ENCODE data around the gene ZBTB44.
"Not testable (repeated sequence)": the region's sequence is repeated elsewhere in the genome, so short reads cannot be mapped to it uniquely, and the experiment has no call there.

ZBTB44 gene

GRCh38 chr11:130246738-130247137 is 68.0 kb downstream of the ZBTB44 start:
- no peak for DNase-seq (ENCODE audit: low read depth)

GRCh38 chr11:130246270-130246669 is 68.4 kb downstream of the ZBTB44 start:
- no peak for DNase-seq (ENCODE audit: low read depth)

GRCh38 chr11:130245375-130245774 is 69.3 kb downstream of the ZBTB44 start:
- DNase-seq (ENCODE audit: low read depth): not testable (repeated sequence)

- no peak for DNase-seq (ENCODE audit: low read depth)
Observed at GRCh38 chr11:130244848-130245247, 69.9 kb downstream of the ZBTB44 start.

- no peak for DNase-seq (ENCODE audit: low read depth)
Observed at GRCh38 chr11:130243816-130244215, 70.9 kb downstream of the ZBTB44 start.

DNA sequence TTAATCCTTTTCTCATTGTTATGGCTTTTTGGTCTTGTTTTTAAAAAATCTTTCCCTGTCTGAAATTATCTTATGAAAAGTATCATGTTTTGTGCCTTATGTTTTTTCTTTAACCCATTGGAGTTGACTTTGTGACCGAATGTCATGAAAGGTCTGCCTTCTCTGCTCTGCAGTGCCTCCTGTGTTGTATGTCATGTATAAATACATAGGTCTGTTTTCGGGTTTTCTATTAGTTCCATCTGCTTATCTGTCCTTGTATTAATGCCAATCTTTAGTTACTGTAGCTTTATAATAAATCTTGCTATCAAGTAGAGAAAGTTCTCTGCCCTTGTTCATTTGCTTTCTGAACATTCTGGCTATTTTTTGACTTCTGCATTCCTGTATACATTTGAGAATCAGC is 73.0 kb downstream of the ZBTB44 start:
- no peak for DNase-seq (ENCODE audit: low read depth)

GRCh38 chr11:130237282-130238006 is 77.3 kb downstream of the ZBTB44 start:
- DNase-seq (ENCODE audit: low read depth): no peak

DNA sequence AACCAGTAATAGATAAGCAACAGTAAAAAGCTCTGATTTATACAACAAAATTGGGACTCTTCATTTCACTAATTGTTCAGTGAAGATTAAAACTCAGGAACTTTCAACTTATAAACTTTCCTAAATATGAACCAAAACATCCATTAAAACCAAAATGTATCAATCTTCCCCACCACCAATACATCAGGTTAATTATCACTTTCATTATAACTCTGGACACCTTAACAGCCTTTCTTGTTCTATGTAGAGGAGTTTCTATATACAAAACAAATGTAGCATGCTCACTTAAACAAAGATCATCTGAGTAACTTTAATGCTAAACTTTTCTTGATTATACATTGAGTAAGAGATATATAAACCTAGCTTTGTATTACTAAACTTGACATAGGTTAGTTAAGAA is 80.4 kb downstream of the ZBTB44 start:
- DNase-seq (ENCODE audit: low read depth): no peak

GRCh38 chr11:130233888-130234287 is 80.8 kb downstream of the ZBTB44 start:
- not testable (repeated sequence) for DNase-seq (ENCODE audit: low read depth)

DNA sequence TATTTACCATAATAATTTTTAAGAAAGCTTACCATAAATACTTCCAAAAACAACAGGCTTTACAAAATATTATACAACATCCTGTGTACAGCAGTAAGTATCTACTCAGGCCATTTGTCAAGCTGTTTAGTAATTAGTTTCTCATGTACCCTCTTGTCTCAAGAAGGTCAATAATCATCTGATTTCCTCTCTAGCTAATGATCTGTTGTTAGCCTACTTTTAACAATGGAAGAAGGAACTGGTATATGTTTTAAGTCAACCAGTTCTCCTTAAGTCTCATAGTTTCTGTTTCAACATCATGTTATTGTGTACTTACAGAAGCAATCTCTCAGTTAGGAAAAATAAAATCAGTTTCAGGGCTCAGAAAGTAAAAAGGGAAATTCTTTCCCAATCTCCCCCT is 81.2 kb downstream of the ZBTB44 start:
- not testable (repeated sequence) for DNase-seq (ENCODE audit: low read depth)

- no peak for DNase-seq (ENCODE audit: low read depth)
Observed at GRCh38 chr11:130227373-130227772, 87.3 kb downstream of the ZBTB44 start.

- DNase-seq (ENCODE audit: low read depth): no peak
Observed at GRCh38 chr11:130223291-130223971, 91.3 kb downstream of the ZBTB44 start.

GRCh38 chr11:130220311-130221035 is 94.2 kb downstream of the ZBTB44 start:
- no peak for DNase-seq (ENCODE audit: low read depth)

- DNase-seq (ENCODE audit: low read depth): no peak
Observed at GRCh38 chr11:130219148-130219547, 95.6 kb downstream of the ZBTB44 start.

GRCh38 chr11:130218501-130219070 is 96.1 kb downstream of the ZBTB44 start:
- DNase-seq (ENCODE audit: low read depth): no peak

DNA sequence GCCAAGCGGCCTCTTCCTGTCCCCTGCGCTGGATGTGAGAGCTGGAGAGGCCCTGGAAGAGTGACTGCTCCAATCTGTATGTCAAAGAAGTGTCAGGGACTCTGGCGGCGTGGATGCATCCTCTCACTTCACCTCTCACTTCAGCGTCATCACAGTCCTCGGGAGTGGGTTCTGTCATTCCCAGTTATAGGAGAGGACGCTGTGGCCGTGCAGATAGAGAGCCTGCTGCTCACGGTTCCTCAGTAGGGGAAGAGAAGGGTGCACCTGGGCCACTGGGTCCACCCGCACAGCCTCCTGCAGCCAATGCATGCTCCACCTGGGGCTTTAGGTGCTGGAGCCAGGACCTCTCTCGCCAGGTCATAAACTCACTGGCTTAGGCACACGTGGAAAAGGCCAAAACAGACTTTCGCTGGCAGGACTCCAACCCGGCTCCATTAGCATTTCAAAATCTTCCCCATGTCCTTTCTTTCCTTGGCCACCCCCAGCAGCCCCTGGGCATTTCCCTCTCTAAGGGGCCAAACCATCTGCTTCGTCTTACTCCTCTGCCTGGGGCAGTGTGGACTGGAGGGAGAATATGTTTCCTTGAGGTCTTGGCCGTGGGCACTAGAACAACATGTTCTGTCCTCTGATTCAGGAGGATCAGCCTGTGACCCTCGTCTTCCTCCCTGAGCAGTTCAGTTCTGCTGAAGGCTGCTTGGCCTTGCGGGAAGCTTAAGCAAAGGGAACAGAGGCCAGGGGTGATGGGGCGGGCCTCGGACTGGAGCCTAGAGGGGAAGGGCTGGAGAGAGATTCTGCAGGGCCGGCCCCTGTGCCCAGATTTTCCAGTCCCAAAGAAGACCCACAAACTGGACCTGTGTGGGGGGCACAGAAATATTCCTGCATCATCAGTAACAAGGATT is 97.3 kb downstream of the ZBTB44 start:
- DNase-seq (ENCODE audit: low read depth): no peak

GRCh38 chr11:130216591-130217132 is 98.1 kb downstream of the ZBTB44 start:
- no peak for DNase-seq (ENCODE audit: low read depth)

DNA sequence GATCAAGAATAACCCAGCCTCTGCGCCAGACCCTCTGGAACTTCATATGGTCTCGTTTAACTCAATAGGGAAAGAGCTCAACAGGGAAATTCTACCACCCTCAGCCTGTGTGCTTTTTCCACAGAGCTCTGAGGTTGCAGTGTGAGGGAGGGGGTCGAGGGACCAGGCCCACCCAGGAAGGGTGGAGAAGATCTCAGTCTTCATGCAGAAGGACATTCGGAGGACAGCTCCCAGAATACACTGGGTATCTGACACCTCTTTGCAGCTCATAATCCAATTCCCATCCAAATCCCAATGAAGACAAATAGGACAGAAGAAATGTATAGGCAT is 98.5 kb downstream of the ZBTB44 start:
- DNase-seq (ENCODE audit: low read depth): no peak

- no peak for DNase-seq (ENCODE audit: low read depth)
Observed at GRCh38 chr11:130215531-130216220, 99.0 kb downstream of the ZBTB44 start.

GRCh38 chr11:130214861-130215530 is 99.7 kb downstream of the ZBTB44 start:
- DNase-seq (ENCODE audit: low read depth): no peak
